ENCODE results near the gene CTRB1.
"Not testable (repeated sequence)": the region's sequence is repeated elsewhere in the genome, so short reads cannot be mapped to it uniquely, and the experiment has no call there.

The CTRB1 gene

GRCh38 chr16:75267631-75268264 is 49.0 kb downstream of the CTRB1 start:
- in situ Hi-C loops (cut with MboI; ENCODE audit: low sequenced_read_pairs), result no loop called here

- in situ Hi-C loops (cut with MboI; ENCODE audit: low sequenced_read_pairs), result not testable (repeated sequence)
Measured at GRCh38 chr16:75269358-75269757, 50.6 kb downstream of the CTRB1 start.

DNA sequence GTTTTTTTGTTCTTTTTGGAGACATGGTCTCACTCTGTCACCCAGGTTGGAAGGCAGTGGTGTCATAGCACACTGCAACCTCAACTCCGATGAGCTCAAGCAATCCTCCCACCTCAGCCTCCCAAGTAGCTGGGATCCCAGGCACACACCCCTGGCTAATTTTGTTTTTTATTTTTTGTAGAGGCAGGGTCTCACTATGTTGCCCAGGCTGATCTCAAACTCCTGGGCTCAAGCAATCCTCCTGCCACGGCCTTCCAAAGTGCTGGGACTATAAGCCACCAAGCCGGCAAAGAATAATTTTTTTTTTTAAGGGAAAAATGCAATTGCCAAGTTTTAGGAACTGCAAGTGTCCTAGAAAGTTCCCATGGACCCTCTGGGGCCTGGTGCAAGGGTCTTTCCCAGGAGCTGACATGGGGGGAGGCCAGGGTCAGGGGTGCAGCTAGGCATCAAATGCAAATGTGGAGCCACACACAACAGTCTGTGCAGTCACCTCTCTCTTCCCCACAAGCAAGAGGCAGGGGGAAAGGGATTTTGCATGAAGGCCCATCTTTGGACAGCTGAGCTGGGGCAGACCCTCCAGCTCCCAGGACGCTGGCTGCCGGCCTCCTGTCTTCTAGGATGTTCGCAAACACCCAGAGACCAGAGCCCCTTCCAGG is 52.8 kb downstream of the CTRB1 start:
- in situ Hi-C loops (cut with MboI; ENCODE audit: low sequenced_read_pairs), result no loop called here

GRCh38 chr16:75272097-75272551 is 53.3 kb downstream of the CTRB1 start:
- in situ Hi-C loops (cut with MboI; ENCODE audit: low sequenced_read_pairs), result no loop called here

- in situ Hi-C loops (cut with MboI; ENCODE audit: low sequenced_read_pairs), result not testable (repeated sequence)
Measured at GRCh38 chr16:75272629-75273028, 53.8 kb downstream of the CTRB1 start.

GRCh38 chr16:75273054-75273925 is 54.5 kb downstream of the CTRB1 start:
- in situ Hi-C loops (cut with MboI; ENCODE audit: low sequenced_read_pairs), result no loop called here

Measured in hTERT RPE-1 (cell line).